WTC11 (cell line): ENCODE results near the gene DENND6A.

Source experiments
- ETV6 ChIP-seq: sonication (generic); formaldehyde crosslinking; IDR thresholded peaks from 2 replicates; pipeline ENCODE4 v1.8.1; 2022; ENCODE audit warnings: mild to moderate bottlenecking, missing genetic modification reagents
- GABPB1 ChIP-seq: sonication (generic); formaldehyde crosslinking; IDR thresholded peaks from 2 replicates; pipeline ENCODE4 v1.8.1; 2023; ENCODE audit warnings: mild to moderate bottlenecking, missing genetic modification reagents
- NFYB ChIP-seq: sonication (generic); formaldehyde crosslinking; conservative IDR thresholded peaks from 2 replicates; pipeline ENCODE4 v1.8.0; 2022; ENCODE audit warnings: low read depth, missing genetic modification reagents
- ZBTB21 ChIP-seq: sonication (generic); formaldehyde crosslinking; IDR thresholded peaks from 2 replicates; pipeline ENCODE4 v1.8.1; 2023; ENCODE audit warnings: mild to moderate bottlenecking, missing genetic modification reagents, borderline replicate concordance
- ZNF121 ChIP-seq: sonication (generic); formaldehyde crosslinking; IDR thresholded peaks from 2 replicates; pipeline ENCODE4 v1.8.0; 2023; ENCODE audit warnings: missing genetic modification reagents
- TF ChIP-seq, protein P1 (sequence below): sonication (generic); formaldehyde crosslinking; IDR thresholded peaks from 2 replicates; pipeline ENCODE4 v1.8.1; 2023; ENCODE audit warnings: mild to moderate bottlenecking, missing genetic modification reagents
- TF ChIP-seq, protein P2 (sequence below): sonication (generic); formaldehyde crosslinking; IDR thresholded peaks from 2 replicates; pipeline ENCODE4 v1.8.1; 2023; ENCODE audit warnings: mild to moderate bottlenecking, missing genetic modification reagents

DNA sequence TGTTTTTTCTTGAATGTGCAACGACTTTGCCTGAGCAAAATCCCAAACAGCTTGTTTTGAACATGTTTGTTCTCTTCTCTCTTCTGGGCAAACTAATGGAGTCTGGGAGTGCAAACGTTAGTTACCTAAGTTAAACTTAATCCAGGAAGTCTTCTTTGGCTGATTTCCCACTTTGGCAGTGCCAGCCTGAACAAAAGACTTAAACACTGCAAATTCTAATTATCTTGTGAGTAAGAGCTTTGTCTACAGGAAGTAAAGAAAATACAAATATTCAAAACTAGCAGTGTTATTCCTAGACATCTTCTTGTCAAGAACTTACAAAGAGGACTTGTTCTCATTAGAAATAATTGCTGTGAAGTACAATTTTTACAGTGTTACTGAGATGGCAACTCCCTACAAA, 16.7 kb upstream of the DENND6A start:
- no peak for TF ChIP-seq ZBTB21
- TF ChIP-seq ZNF121 (CRISPR knock-in tag) = no peak
- no peak for TF ChIP-seq GABPB1
- TF ChIP-seq, protein P1, sequence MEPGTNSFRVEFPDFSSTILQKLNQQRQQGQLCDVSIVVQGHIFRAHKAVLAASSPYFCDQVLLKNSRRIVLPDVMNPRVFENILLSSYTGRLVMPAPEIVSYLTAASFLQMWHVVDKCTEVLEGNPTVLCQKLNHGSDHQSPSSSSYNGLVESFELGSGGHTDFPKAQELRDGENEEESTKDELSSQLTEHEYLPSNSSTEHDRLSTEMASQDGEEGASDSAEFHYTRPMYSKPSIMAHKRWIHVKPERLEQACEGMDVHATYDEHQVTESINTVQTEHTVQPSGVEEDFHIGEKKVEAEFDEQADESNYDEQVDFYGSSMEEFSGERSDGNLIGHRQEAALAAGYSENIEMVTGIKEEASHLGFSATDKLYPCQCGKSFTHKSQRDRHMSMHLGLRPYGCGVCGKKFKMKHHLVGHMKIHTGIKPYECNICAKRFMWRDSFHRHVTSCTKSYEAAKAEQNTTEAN = no peak
- TF ChIP-seq, protein P2, sequence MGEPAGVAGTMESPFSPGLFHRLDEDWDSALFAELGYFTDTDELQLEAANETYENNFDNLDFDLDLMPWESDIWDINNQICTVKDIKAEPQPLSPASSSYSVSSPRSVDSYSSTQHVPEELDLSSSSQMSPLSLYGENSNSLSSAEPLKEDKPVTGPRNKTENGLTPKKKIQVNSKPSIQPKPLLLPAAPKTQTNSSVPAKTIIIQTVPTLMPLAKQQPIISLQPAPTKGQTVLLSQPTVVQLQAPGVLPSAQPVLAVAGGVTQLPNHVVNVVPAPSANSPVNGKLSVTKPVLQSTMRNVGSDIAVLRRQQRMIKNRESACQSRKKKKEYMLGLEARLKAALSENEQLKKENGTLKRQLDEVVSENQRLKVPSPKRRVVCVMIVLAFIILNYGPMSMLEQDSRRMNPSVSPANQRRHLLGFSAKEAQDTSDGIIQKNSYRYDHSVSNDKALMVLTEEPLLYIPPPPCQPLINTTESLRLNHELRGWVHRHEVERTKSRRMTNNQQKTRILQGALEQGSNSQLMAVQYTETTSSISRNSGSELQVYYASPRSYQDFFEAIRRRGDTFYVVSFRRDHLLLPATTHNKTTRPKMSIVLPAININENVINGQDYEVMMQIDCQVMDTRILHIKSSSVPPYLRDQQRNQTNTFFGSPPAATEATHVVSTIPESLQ (CRISPR knock-in tag) = no peak
- no peak for TF ChIP-seq NFYB (CRISPR knock-in tag)
- TF ChIP-seq ETV6 (CRISPR knock-in tag) = no peak
